EH (cell line): ENCODE results near the gene ATG7.

Experiments
- DNase-seq: peaks from one replicate; pipeline ENCODE4 v3.0.0-alpha.2; 2015; ENCODE audit warnings: low read depth

Gene ATG7

GRCh38 chr3:11356269-11356668, 84.1 kb downstream of the ATG7 start:
- DNase-seq, result no peak

- peak; percentile 68 for DNase-seq
Observed at GRCh38 chr3:11362600-11362999, 90.4 kb downstream of the ATG7 start.

GRCh38 chr3:11363715-11364114, 91.5 kb downstream of the ATG7 start:
- DNase-seq, result no peak

- DNase-seq, result peak; percentile 74
Observed at GRCh38 chr3:11364181-11364580, 92.0 kb downstream of the ATG7 start.

GRCh38 chr3:11367143-11367693, 95.0 kb downstream of the ATG7 start:
- peak; percentile 60 for DNase-seq

GRCh38 chr3:11370191-11370590, 98.0 kb downstream of the ATG7 start:
- DNase-seq, result no peak

- DNase-seq, result no peak
Observed at GRCh38 chr3:11370966-11371365, 98.8 kb downstream of the ATG7 start.

- no peak for DNase-seq
Observed at GRCh38 chr3:11371747-11372146, 99.5 kb downstream of the ATG7 start.

- DNase-seq, result no peak
Observed at GRCh38 chr3:11373235-11373634, 101.0 kb downstream of the ATG7 start.

GRCh38 chr3:11373654-11374053, 101.5 kb downstream of the ATG7 start:
- DNase-seq, result no peak

GRCh38 chr3:11375333-11376088, 103.3 kb downstream of the ATG7 start:
- DNase-seq, result no peak

GRCh38 chr3:11377719-11378118, 105.5 kb downstream of the ATG7 start:
- no peak for DNase-seq

GRCh38 chr3:11379238-11379823, 107.1 kb downstream of the ATG7 start:
- DNase-seq, result peak; percentile 66

- DNase-seq, result peak; percentile 21
Observed at GRCh38 chr3:11379824-11380701, 107.9 kb downstream of the ATG7 start.

GRCh38 chr3:11381141-11381540, 108.9 kb downstream of the ATG7 start:
- no peak for DNase-seq

GRCh38 chr3:11381563-11381962, 109.4 kb downstream of the ATG7 start:
- DNase-seq, result no peak

GRCh38 chr3:11382146-11382745, 110.0 kb downstream of the ATG7 start:
- DNase-seq, result no peak

- no peak for DNase-seq
Observed at GRCh38 chr3:11384074-11384473, 111.9 kb downstream of the ATG7 start.

GRCh38 chr3:11385326-11385725, 113.1 kb downstream of the ATG7 start:
- peak; percentile 41 for DNase-seq

GRCh38 chr3:11385891-11386290, 113.7 kb downstream of the ATG7 start:
- DNase-seq, result peak; percentile 25

- no peak for DNase-seq
Observed at GRCh38 chr3:11386465-11387113, 114.4 kb downstream of the ATG7 start.
